Stimulated activated CD8-positive, alpha-beta memory T cell treated with anti-CD3 and anti-CD28 coated beads, Interleukin-15, amount 100 ng/mL, for 4 hours (primary cell): Measurements from ENCODE around the gene M6PR.
"Not testable (repeated sequence)": the region's sequence is repeated elsewhere in the genome, so short reads cannot be mapped to it uniquely, and the experiment has no call there.

Experiments
- DNase-seq, 2 donors: peaks; one replicate each; pipeline ENCODE4 v3.0.0-alpha.2; 2020; ENCODE audit warnings: low read depth in 2 of 2

M6PR gene

GRCh38 chr12:8950702-8951478, 1.4 kb upstream of the M6PR start:
- DNase-seq, result no peak

GRCh38 chr12:8950221-8950527, 729 bp upstream of the M6PR start:
- DNase-seq, result no peak

GRCh38 chr12:8948701-8949341, 624 bp downstream of the M6PR start:
- no peak for DNase-seq

- no peak for DNase-seq
These were observed 1.7 kb downstream of the M6PR start for GRCh38 chr12:8947737-8948136.

- no peak for DNase-seq
These were observed 2.7 kb downstream of the M6PR start for GRCh38 chr12:8946733-8947132.

GRCh38 chr12:8943565-8944186, 5.8 kb downstream of the M6PR start:
- no peak for DNase-seq

- no peak for DNase-seq
These were observed 7.6 kb downstream of the M6PR start for GRCh38 chr12:8941691-8942478.

- DNase-seq, result not testable (repeated sequence)
These were observed 11.5 kb downstream of the M6PR start for GRCh38 chr12:8937842-8938442.

GRCh38 chr12:8936735-8937134, 12.7 kb downstream of the M6PR start:
- no peak for DNase-seq

GRCh38 chr12:8934080-8934479, 15.4 kb downstream of the M6PR start:
- DNase-seq, result not testable (repeated sequence)

- not testable (repeated sequence) for DNase-seq
These were observed 17.0 kb downstream of the M6PR start for GRCh38 chr12:8932464-8932863.

- not testable (repeated sequence) for DNase-seq
These were observed 18.7 kb downstream of the M6PR start for GRCh38 chr12:8930655-8931323.

- no peak for DNase-seq
These were observed 26.9 kb downstream of the M6PR start for GRCh38 chr12:8922544-8922943.

- not testable (repeated sequence) for DNase-seq
These were observed 29.8 kb downstream of the M6PR start for GRCh38 chr12:8919643-8920042.

GRCh38 chr12:8917751-8918150, 31.7 kb downstream of the M6PR start:
- DNase-seq, result no peak

- no peak for DNase-seq
These were observed 32.4 kb downstream of the M6PR start for GRCh38 chr12:8917031-8917430.

GRCh38 chr12:8916154-8916553, 33.3 kb downstream of the M6PR start:
- DNase-seq, result no peak

GRCh38 chr12:8914716-8915526, 34.5 kb downstream of the M6PR start:
- DNase-seq, result peak; percentile 23 to 36

- peak; percentile 50 to 69 for DNase-seq
These were observed 35.3 kb downstream of the M6PR start, which contains the start of gene PHC1 for GRCh38 chr12:8914033-8914715. Gene PHC1 (plus strand): TSS chr12:8914509. CDS start chr12:8917678, 3,169 bp downstream.

- DNase-seq, result no peak
These were observed 35.8 kb downstream of the M6PR start for GRCh38 chr12:8913702-8914032.
